PC-3 (cell line): ENCODE results near the gene DSTN.

Experiments used
- EZH2 ChIP-seq: fragments of 300-600 bp; sonication (generic); IDR thresholded peaks from one replicate; pipeline ENCODE4 v1.6.1; 2017; ENCODE audit warnings: antibody characterized with exemption, mild to moderate bottlenecking, low read length; ENCODE audit not compliant: unreplicated experiment
- TF ChIP-seq, protein P1 (sequence below): fragments of 300-600 bp; sonication (generic); conservative IDR thresholded peaks from 2 replicates; pipeline ENCODE4 v1.5.1; 2017; ENCODE audit warnings: antibody characterized with exemption, low read depth, mild to moderate bottlenecking, low read length

GRCh38 chr20:17570347-17571152 is 675 bp downstream of the DSTN start:
- TF ChIP-seq, protein P1, sequence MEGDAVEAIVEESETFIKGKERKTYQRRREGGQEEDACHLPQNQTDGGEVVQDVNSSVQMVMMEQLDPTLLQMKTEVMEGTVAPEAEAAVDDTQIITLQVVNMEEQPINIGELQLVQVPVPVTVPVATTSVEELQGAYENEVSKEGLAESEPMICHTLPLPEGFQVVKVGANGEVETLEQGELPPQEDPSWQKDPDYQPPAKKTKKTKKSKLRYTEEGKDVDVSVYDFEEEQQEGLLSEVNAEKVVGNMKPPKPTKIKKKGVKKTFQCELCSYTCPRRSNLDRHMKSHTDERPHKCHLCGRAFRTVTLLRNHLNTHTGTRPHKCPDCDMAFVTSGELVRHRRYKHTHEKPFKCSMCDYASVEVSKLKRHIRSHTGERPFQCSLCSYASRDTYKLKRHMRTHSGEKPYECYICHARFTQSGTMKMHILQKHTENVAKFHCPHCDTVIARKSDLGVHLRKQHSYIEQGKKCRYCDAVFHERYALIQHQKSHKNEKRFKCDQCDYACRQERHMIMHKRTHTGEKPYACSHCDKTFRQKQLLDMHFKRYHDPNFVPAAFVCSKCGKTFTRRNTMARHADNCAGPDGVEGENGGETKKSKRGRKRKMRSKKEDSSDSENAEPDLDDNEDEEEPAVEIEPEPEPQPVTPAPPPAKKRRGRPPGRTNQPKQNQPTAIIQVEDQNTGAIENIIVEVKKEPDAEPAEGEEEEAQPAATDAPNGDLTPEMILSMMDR = peak; percentile 32; the same call in 1 of the 2 replicates
- TF ChIP-seq EZH2 = no peak
